K562 (cell line): ENCODE results near the gene STARD13. TPM values are rescaled to one million over a fixed set of nuclear protein-coding genes. Genes with fewer than 3 reads are reported as not detected.

ENCODE experiments used
- ATAC-seq: fragments of 200-7000 bp; cut with Tn5 transposase; 3 replicates; pipeline ENCODE4 v1.9.1; 2020; ENCODE audit warnings: moderate library complexity
- BruUV-seq: library from RNA; stranded (reverse); fragments of 400-500 nt; replicated peaks from 2 replicates; lab custom pipeline; 2021; lab: Mats Ljungman, UMichigan
- CTCF ChIA-PET: fragments of 300-600 bp; formaldehyde crosslinking; extraction: SDS; loops from one replicate; lab custom pipeline; 2021; ENCODE audit warnings: low intra/inter-chr PET ratio; lab: Yijun Ruan, JAX
- POLR2A ChIA-PET: fragments of 300-600, 350-650 bp; sonication (Branson Sonifier 250); formaldehyde crosslinking; extraction: SDS; loops from one replicate; lab custom pipeline; 2021; ENCODE audit warnings: antibody characterized with exemption, inconsistent platforms; lab: Yijun Ruan, JAX
- DNase-seq, 4 experiments: peaks; one replicate each; pipeline versions ENCODE4 v3.0.0 to v3.0.0-alpha.2; 2011 to 2018; ENCODE audit warnings: low spot score in 3 of 4, mixed read lengths in 3 of 4; ENCODE audit errors: extremely low read depth in 1 of 4
- FAIRE-seq: peaks from 2 replicates; lab custom pipeline; 2011; peaks lifted over from hg19 to GRCh38; lab: Jason Lieb, UNC
- H2AFZ ChIP-seq: 2 replicates; pipeline ENCODE4 v1.6.0; 2011; ENCODE audit warnings: low read depth, low read length, control low read depth, inconsistent platforms
- H3K27ac ChIP-seq: fragments of 200-600 bp; 3 replicates; pipeline ENCODE4 v1.8.0; 2011; ENCODE audit warnings: low read depth, mild to moderate bottlenecking, control low read depth, inconsistent platforms, low read length, moderate library complexity, mixed read lengths; ENCODE audit errors: extremely low read depth
- H3K27me3 ChIP-seq, 2 experiments: fragments of 300-600 bp in 1 of 2; 2 replicates in 1 of 2; 3 replicates in 1 of 2; pipeline versions ENCODE4 v1.6.0 to v1.8.0; 2011; ENCODE audit warnings: inconsistent platforms in 2 of 2, low read length in 2 of 2, mild to moderate bottlenecking in 1 of 2, mixed read lengths in 1 of 2, moderate library complexity in 1 of 2; ENCODE audit not compliant: control insufficient read depth in 2 of 2, insufficient read depth in 2 of 2
- H3K36me3 ChIP-seq: fragments of 300-600 bp; 3 replicates; pipeline ENCODE4 v1.8.0; 2011; ENCODE audit warnings: mild to moderate bottlenecking, low read length, inconsistent platforms; ENCODE audit not compliant: control insufficient read depth, insufficient read depth
- H3K4me1 ChIP-seq, 2 experiments: fragments of 200-600 bp in 1 of 2; replicated peaks in 1 of 2; 2 replicates in 1 of 2; 3 replicates in 1 of 2; pipeline versions ENCODE4 v1.5.1 to v1.8.0; 2011; ENCODE audit warnings: inconsistent platforms in 2 of 2, low read length in 2 of 2, mild to moderate bottlenecking in 1 of 2, mixed read lengths in 1 of 2, moderate library complexity in 1 of 2; ENCODE audit not compliant: control insufficient read depth in 2 of 2, insufficient read depth in 2 of 2
- H3K4me2 ChIP-seq: 2 replicates; pipeline ENCODE4 v1.6.1; 2011; ENCODE audit warnings: low read length, control low read depth, inconsistent platforms, mixed read lengths; ENCODE audit not compliant: insufficient read depth
- H3K4me3 ChIP-seq: fragments of 200-600 bp; sonication (generic), shearing (Covaris generic); 2 replicates; pipeline ENCODE4 v1.5.1; 2016; ENCODE audit warnings: control low read depth, inconsistent platforms
- H3K79me2 ChIP-seq: fragments of 200-600 bp; 3 replicates; pipeline ENCODE4 v1.8.0; 2011; ENCODE audit warnings: low read length, inconsistent platforms; ENCODE audit not compliant: control insufficient read depth, insufficient read depth
- H3K9ac ChIP-seq, 2 experiments: 2 replicates each; pipeline versions ENCODE4 v1.6.0 to v1.6.1; 2011; ENCODE audit warnings: low read depth in 2 of 2, low read length in 2 of 2, control low read depth in 1 of 2, inconsistent platforms in 1 of 2, mild to moderate bottlenecking in 1 of 2, mixed read lengths in 1 of 2; ENCODE audit not compliant: insufficient read depth in 1 of 2
- H3K9me1 ChIP-seq: one replicate; pipeline ENCODE4 v1.6.0; 2011; ENCODE audit warnings: inconsistent platforms, mild to moderate bottlenecking, low read length, moderate library complexity; ENCODE audit not compliant: control insufficient read depth, insufficient read depth
- H3K9me3 ChIP-seq: replicated peaks from 2 replicates; pipeline ENCODE4 v1.5.1; 2011; ENCODE audit warnings: low read depth, low read length, inconsistent platforms; ENCODE audit not compliant: control insufficient read depth, insufficient read depth
- H4K20me1 ChIP-seq: replicated peaks from 2 replicates; pipeline ENCODE4 v1.6.1; 2011; ENCODE audit warnings: low read length, inconsistent platforms, mixed read lengths; ENCODE audit not compliant: control insufficient read depth, insufficient read depth
- ETS2 ChIP-seq: IDR thresholded peaks from 2 replicates; pipeline ENCODE4 v1.6.1; 2016; ENCODE audit warnings: borderline replicate concordance, missing genetic modification characterization, mild to moderate bottlenecking, moderate library complexity, missing compliant biosample characterization; ENCODE audit not compliant: poor library complexity, severe bottlenecking
- ETV6 ChIP-seq, 3 experiments: fragments of 150-350 bp in 1 of 3; sonication (generic) in 1 of 3; formaldehyde crosslinking in 1 of 3; IDR thresholded peaks; 2 replicates each; pipeline versions ENCODE4 v1.6.1 to v1.8.0; 2014 to 2022; ENCODE audit warnings: borderline replicate concordance in 2 of 3, low read depth in 2 of 3, antibody characterized with exemption in 1 of 3, low read length in 1 of 3, mild to moderate bottlenecking in 1 of 3, missing genetic modification reagents in 1 of 3
- ILK ChIP-seq: fragments of 450-650 bp; IDR thresholded peaks from 2 replicates; pipeline ENCODE4 v1.6.1; 2016; ENCODE audit warnings: missing genetic modification characterization, low read depth, mild to moderate bottlenecking, missing compliant biosample characterization, moderate library complexity, borderline replicate concordance
- POLR2AphosphoS2 ChIP-seq: IDR thresholded peaks from 2 replicates; pipeline ENCODE4 v1.6.1; 2012; ENCODE audit warnings: low read length, improper control_type of control experiment
- POLR2AphosphoS5 ChIP-seq: IDR thresholded peaks from 2 replicates; pipeline ENCODE4 v1.6.1; 2011; ENCODE audit warnings: mild to moderate bottlenecking, low read depth, low read length, moderate library complexity; ENCODE audit not compliant: control insufficient read depth, insufficient read depth
- RBM34 ChIP-seq: fragments of 200-400 bp; formaldehyde crosslinking; IDR thresholded peaks from 2 replicates; pipeline ENCODE4 v1.6.1; 2018; ENCODE audit warnings: low read length, borderline replicate concordance; ENCODE audit not compliant: insufficient read depth
- TCFL5 ChIP-seq: fragments of 250-450 bp; sonication (Bioruptor Pico); conservative IDR thresholded peaks from 2 replicates; pipeline ENCODE4 v1.6.1; 2021; ENCODE audit warnings: mild to moderate bottlenecking, moderate library complexity, matching md5 sums
- ZBTB49 ChIP-seq: sonication (generic); formaldehyde crosslinking; IDR thresholded peaks from 2 replicates; pipeline ENCODE4 v1.8.0; 2022; ENCODE audit warnings: missing genetic modification reagents, mild to moderate bottlenecking, borderline replicate concordance
- ZNF121 ChIP-seq: sonication (generic); formaldehyde crosslinking; conservative IDR thresholded peaks from 2 replicates; pipeline ENCODE4 v1.8.0; 2022; ENCODE audit warnings: missing genetic modification reagents
- ZNF143 ChIP-seq: sonication (generic); formaldehyde crosslinking; IDR thresholded peaks from 2 replicates; pipeline ENCODE4 v1.9.0; 2022; ENCODE audit warnings: mild to moderate bottlenecking, missing genetic modification reagents
- ZNF24 ChIP-seq: fragments of 450-650 bp; IDR thresholded peaks from 2 replicates; pipeline ENCODE4 v1.6.1; 2016
- WGBS: fragments of 100-300 bp; shearing (Covaris generic); methylation state at CpG from one replicate; pipeline ENCODE4 v1.1.6; 2016; ENCODE audit warnings: low coverage, mixed read lengths; ENCODE audit not compliant: insufficient coverage; ENCODE audit errors: missing lambda C conversion rate; 5-methylcytosine and 5-hydroxymethylcytosine counted together
- in situ Hi-C: fragments of 300-500 bp; cut with MboI; formaldehyde crosslinking; loops from 4 replicates; pipeline ENCODE4 v1.15.0; 2018; ENCODE audit warnings: inconsistent platforms, mixed read lengths
- intact Hi-C: fragments of 100-400 bp; cut with micrococcal nuclease; formaldehyde crosslinking; loops from 2 replicates; pipeline ENCODE4 v1.14.2; 2022
- polyA plus RNA-seq, 8 experiments: library from polyadenylated mRNA; depleted of rRNA in 4 of 8; stranded (reverse) in 5 of 8; unstranded in 3 of 8; fragments of >200 nt; fragmentation: Nextera tagmentation in 2 of 8; fragmentation: Illumina TruSeq in 1 of 8; extraction: Ambion mirVana in 2 of 8; extraction: Trizol in 1 of 8; gene quantifications; 2 replicates each; pipeline versions ENCODE4 v1.2.1 to v1.2.3, GENCODE V29; 2011 to 2014; ENCODE audit warnings: inconsistent platforms in 1 of 8, missing spikeins in 1 of 8
- total RNA-seq, 7 experiments: library from RNA; depleted of rRNA in 6 of 7; stranded (reverse); fragments of >200 nt in 6 of 7; fragmentation: Illumina TruSeq in 2 of 7; extraction: Trizol in 2 of 7; gene quantifications; 2 replicates each; pipeline versions ENCODE4 v1.2.1 to v1.2.3, GENCODE V29; 2011 to 2021; ENCODE audit warnings: low replicate concordance in 1 of 7

The STARD13 gene
- total and polyA plus RNA-seq, 9 of the 15 experiments (the other 6 are each of a cell fraction or from before 2014, with no cell fraction given), result 0.11 TPM; not detected in 8

- no peaks in the 10 kb centered on the region for H4K20me1 ChIP-seq
- H3K36me3 ChIP-seq, result no peaks in the 10 kb centered on the region
- in situ Hi-C loops (loop anchor here (25.0 kb wide), 1 partner anchor 463 kb away; no protein-coding TSS in a partner anchor), intact Hi-C loops (no loop called here)
- CTCF ChIA-PET, result no interaction called here
- H3K4me2 ChIP-seq, result no peak overlapping the region
- POLR2A ChIA-PET, result no interaction called here
- H3K27me3 ChIP-seq, result no peaks in the 10 kb centered on the region
- no peaks in the 10 kb centered on the region for H3K9me1 ChIP-seq
- BruUV-seq, result no TSS peak
- H3K27ac ChIP-seq, result no peak overlapping the region
- ATAC-seq, result no peak
- no peaks in the 10 kb centered on the region for H3K9me3 ChIP-seq
- no peaks in the 10 kb centered on the region for H3K79me2 ChIP-seq
- 4% methylated on average over 6 of the region's 6 CpGs for WGBS
- no peak overlapping the region for H3K4me3 ChIP-seq
- no peak overlapping the region for H3K9ac ChIP-seq
- DNase-seq, result no peak
- TF ChIP-seq ZNF24 (no peak), ILK (tag) (no peak), RBM34 (no peak), ETS2 (tag) (no peak), POLR2AphosphoS5 (no peak), POLR2AphosphoS2 (no peak), ETV6 (IDR thresholded peaks at IDR 0.05; ENCODE audit: borderline replicate concordance in 1 of 2, low read depth in 2 of 2, low read length in 1 of 2) (no peak), ETV6 (CRISPR knock-in tag; IDR thresholded peaks at IDR 0.05; ENCODE audit: borderline replicate concordance) (no peak), TCFL5 (CRISPR knock-in tag) (no peak), ZNF121 (CRISPR knock-in tag) (no peak), ZNF143 (CRISPR knock-in tag) (no peak), ZBTB49 (CRISPR knock-in tag) (no peak)
- TF ChIP-seq, all 486 proteins: peak for 0
- no peak for FAIRE-seq
- Histone ChIP-seq H2AFZ (no peak overlapping the region), H3K4me1 (no peaks in the 10 kb centered on the region)
Measured at GRCh38 chr13:33249066-33249465, 36.5 kb downstream of the STARD13 start.
